HCT116 (cell line): ENCODE data around the gene SLC9A7. TPM values are rescaled to one million over a fixed set of nuclear protein-coding genes. Genes with fewer than 3 reads are reported as not detected.

Experiments
- ATAC-seq: fragments of 200-7000 bp; cut with Tn5 transposase; 2 replicates; pipeline ENCODE4 v1.9.1; 2020; ENCODE audit warnings: mild to moderate bottlenecking, moderate library complexity
- BruUV-seq: library from RNA; stranded (reverse); fragments of 400-500 nt; replicated peaks from 2 replicates; lab custom pipeline; 2021; lab: Mats Ljungman, UMichigan
- CTCF ChIA-PET: fragments of 300-600 bp; sonication (Branson Sonifier 250); formaldehyde crosslinking; loops from one replicate; lab custom pipeline; 2021; ENCODE audit warnings: antibody characterized with exemption; lab: Charles Lee
- POLR2A ChIA-PET: fragments of 300-600, 350-600 bp; sonication (Branson Sonifier 250); formaldehyde crosslinking; loops from one replicate; lab custom pipeline; 2021; ENCODE audit warnings: antibody characterized with exemption; lab: Charles Lee
- RAD21 ChIA-PET, 2 experiments: fragments of 300-600 bp; sonication (Branson Sonifier 250); formaldehyde crosslinking; loops; one replicate each; lab custom pipeline; 2023; ENCODE audit warnings: low total read pairs in 2 of 2; ENCODE audit not compliant: uncharacterized antibody in 2 of 2, unreplicated experiment in 2 of 2, low non-redundant PET in 1 of 2; lab: Charles Lee
- DNase-seq: peaks from one replicate; pipeline ENCODE4 v3.0.0-alpha.2; 2010; ENCODE audit warnings: low read depth, low spot score
- H2AFZ ChIP-seq: fragments of 200-600 bp; shearing (Covaris generic), sonication (generic); 2 replicates; pipeline ENCODE4 v1.6.1; 2017; ENCODE audit warnings: low read depth, mixed run types, mixed read lengths, antibody characterized with exemption, low read length; ENCODE audit not compliant: poor library complexity, severe bottlenecking
- H3K27ac ChIP-seq: 2 replicates; pipeline ENCODE4 v1.5.1; 2012; ENCODE audit warnings: low read depth, low read length
- H3K27me3 ChIP-seq: fragments of 200-600 bp; sonication (generic); 2 replicates; pipeline ENCODE4 v1.6.1; 2016; ENCODE audit warnings: mixed run types, low read length, mixed read lengths; ENCODE audit not compliant: insufficient read depth
- H3K36me3 ChIP-seq, 2 experiments: fragments of 200-500 bp in 1 of 2; fragments of 200-600 bp in 1 of 2; sonication (Bioruptor generic) in 1 of 2; sonication (generic) in 1 of 2; 2 replicates each; pipeline versions ENCODE4 v1.5.1 to v1.6.1; 2014 to 2016; ENCODE audit warnings: low read length in 2 of 2, inconsistent platforms in 1 of 2, mixed read lengths in 1 of 2, mixed run types in 1 of 2; ENCODE audit not compliant: insufficient read depth in 2 of 2, control insufficient read depth in 1 of 2
- H3K4me1 ChIP-seq, 2 experiments: fragments of 200-600 bp in 1 of 2; sonication (generic) in 1 of 2; 2 replicates each; pipeline versions ENCODE4 v1.5.1 to v1.6.1; 2012 to 2017; ENCODE audit warnings: low read length in 2 of 2, inconsistent platforms in 1 of 2, mild to moderate bottlenecking in 1 of 2, mixed read lengths in 1 of 2, mixed run types in 1 of 2, moderate library complexity in 1 of 2; ENCODE audit not compliant: insufficient read depth in 2 of 2, control insufficient read depth in 1 of 2
- H3K4me2 ChIP-seq: fragments of 200-600 bp; sonication (generic); 2 replicates; pipeline ENCODE4 v1.6.1; 2017; ENCODE audit warnings: mixed run types, low read length, mixed read lengths
- H3K4me3 ChIP-seq, 2 experiments: fragments of 200-600 bp in 1 of 2; sonication (generic) in 1 of 2; replicated peaks in 1 of 2; 2 replicates each; pipeline ENCODE4 v1.5.1; 2011 to 2016; ENCODE audit warnings: low read length in 2 of 2, control low read depth in 1 of 2, low read depth in 1 of 2, mild to moderate bottlenecking in 1 of 2, mixed read lengths in 1 of 2, mixed run types in 1 of 2
- H3K79me2 ChIP-seq: fragments of 200-600 bp; sonication (generic); 2 replicates; pipeline ENCODE4 v1.6.1; 2017; ENCODE audit warnings: mild to moderate bottlenecking, mixed run types, low read length, moderate library complexity, mixed read lengths; ENCODE audit not compliant: insufficient read depth
- H3K9ac ChIP-seq: fragments of 200-600 bp; sonication (generic); 2 replicates; pipeline ENCODE4 v1.6.1; 2016; ENCODE audit warnings: low read length, mixed read lengths
- H3K9me2 ChIP-seq: fragments of 200-600 bp; sonication (generic), shearing (Covaris generic); 2 replicates; pipeline ENCODE4 v1.6.1; 2017; ENCODE audit warnings: mixed run types, mild to moderate bottlenecking, moderate library complexity; ENCODE audit not compliant: insufficient read depth
- H3K9me3 ChIP-seq, 2 experiments: fragments of 200-500 bp in 1 of 2; fragments of 200-600 bp in 1 of 2; sonication (Bioruptor generic) in 1 of 2; sonication (generic) in 1 of 2; 2 replicates each; pipeline ENCODE4 v1.6.1; 2014 to 2017; ENCODE audit warnings: low read length in 2 of 2, mixed read lengths in 2 of 2, inconsistent platforms in 1 of 2, low read depth in 1 of 2, mild to moderate bottlenecking in 1 of 2, mixed run types in 1 of 2, moderate library complexity in 1 of 2; ENCODE audit not compliant: control insufficient read depth in 1 of 2, insufficient read depth in 1 of 2
- H4K20me1 ChIP-seq: fragments of 200-600 bp; sonication (generic), shearing (Covaris generic); 2 replicates; pipeline ENCODE4 v1.6.1; 2017; ENCODE audit warnings: mixed run types, mild to moderate bottlenecking, moderate library complexity; ENCODE audit not compliant: insufficient read depth
- ATF3 ChIP-seq: IDR thresholded peaks from 2 replicates; pipeline ENCODE4 v1.6.1; 2012
- CEBPB ChIP-seq: IDR thresholded peaks from 2 replicates; pipeline ENCODE4 v1.6.1; 2012; ENCODE audit warnings: low read depth
- CTCF ChIP-seq, 3 experiments: fragments of 200-600 bp in 1 of 3; sonication (generic) in 1 of 3; IDR thresholded peaks in 2 of 3; conservative IDR thresholded peaks in 1 of 3; 2 replicates each; pipeline ENCODE4 v1.5.1; 2012 to 2017; ENCODE audit warnings: low read depth in 2 of 3, low read length in 2 of 3, antibody characterized with exemption in 1 of 3, borderline replicate concordance in 1 of 3, control low read depth in 1 of 3, mild to moderate bottlenecking in 1 of 3, mixed read lengths in 1 of 3, mixed run types in 1 of 3, moderate library complexity in 1 of 3; ENCODE audit not compliant: insufficient read depth in 1 of 3
- EZH2 ChIP-seq: fragments of 200-600 bp; sonication (generic); IDR thresholded peaks from 2 replicates; pipeline ENCODE4 v1.6.1; 2017; ENCODE audit warnings: antibody characterized with exemption, mixed run types
- EZH2phosphoT487 ChIP-seq: fragments of 200-600 bp; IDR thresholded peaks from 2 replicates; pipeline ENCODE4 v1.6.1; 2018; ENCODE audit warnings: antibody characterized with exemption, borderline replicate concordance
- JUND ChIP-seq: IDR thresholded peaks from 2 replicates; pipeline ENCODE4 v1.6.1; 2012
- MAX ChIP-seq: IDR thresholded peaks from 2 replicates; pipeline ENCODE4 v1.6.1; 2012
- POLR2AphosphoS5 ChIP-seq: IDR thresholded peaks from 2 replicates; pipeline ENCODE4 v1.6.1; 2011; ENCODE audit warnings: mild to moderate bottlenecking, low read depth, low read length, moderate library complexity
- REST ChIP-seq: IDR thresholded peaks from 2 replicates; pipeline ENCODE4 v1.6.1; 2012; ENCODE audit warnings: low read depth
- SRF ChIP-seq: IDR thresholded peaks from 2 replicates; pipeline ENCODE4 v1.6.1; 2012; ENCODE audit warnings: low read depth
- ZBTB33 ChIP-seq: IDR thresholded peaks from 2 replicates; pipeline ENCODE4 v1.6.1; 2011; ENCODE audit warnings: mild to moderate bottlenecking, low read length, moderate library complexity; ENCODE audit not compliant: insufficient replicate concordance; ENCODE audit errors: extremely low read depth
- ZFX ChIP-seq: fragments of 450-650 bp; IDR thresholded peaks from 2 replicates; pipeline ENCODE4 v1.6.1; 2017
- ZNF274 ChIP-seq: fragments of 200-500 bp; sonication (Bioruptor generic); IDR thresholded peaks from 2 replicates; pipeline ENCODE4 v1.6.1; 2014; ENCODE audit warnings: mild to moderate bottlenecking, low read depth, low read length, inconsistent platforms
- intact Hi-C: fragments of 100-400 bp; cut with micrococcal nuclease; formaldehyde crosslinking; loops from 2 replicates; pipeline ENCODE4 v1.10.0; 2022
- total RNA-seq: library from RNA; stranded (reverse); gene quantifications from one replicate; pipeline ENCODE4 v1.2.1, GENCODE V29; 2021; ENCODE audit not compliant: unreplicated experiment

SLC9A7 gene
- total RNA-seq, 1 experiment from 2014 or later, result 18.6 TPM

- no peak overlapping the region for H2AFZ ChIP-seq
- H3K9ac ChIP-seq, result no peak overlapping the region
- ChIA-PET RAD21 (no interaction called here), CTCF (no interaction called here), POLR2A (no interaction called here)
- H4K20me1 ChIP-seq, result no peaks in the 10 kb centered on the region
- TF ChIP-seq SRF, result no peak
- no peak for TF ChIP-seq JUND
- TF ChIP-seq ATF3, result no peak
- no peak for TF ChIP-seq REST
- TF ChIP-seq CEBPB, result no peak
- no peak for TF ChIP-seq ZFX
- TF ChIP-seq ZNF274, result no peak
- no peak for TF ChIP-seq EZH2phosphoT487
- TF ChIP-seq EZH2, result no peak
- TF ChIP-seq POLR2AphosphoS5, result no peak
- TF ChIP-seq ZBTB33, result no peak
- no peak for TF ChIP-seq MAX
- no peak for TF ChIP-seq CTCF (IDR thresholded peaks at IDR 0.05 in 2 of 3, conservative IDR thresholded peaks at IDR 0.05 in 1 of 3; ENCODE audit: borderline replicate concordance in 1 of 3, insufficient read depth in 1 of 3, low read depth in 2 of 3, low read length in 2 of 3)
- H3K27ac ChIP-seq, result no peak overlapping the region
- BruUV-seq, result no TSS peak
- H3K9me3 ChIP-seq, result peaks cover 0 to 4% of the 10 kb centered on the region in 2 experiments; a peak in 1 of 4 replicates
- no peaks in the 10 kb centered on the region for H3K36me3 ChIP-seq
- intact Hi-C loops, result no loop called here
- H3K4me2 ChIP-seq, result no peak overlapping the region
- no peaks in the 10 kb centered on the region for H3K4me1 ChIP-seq
- H3K79me2 ChIP-seq, result peaks cover 5% of the 10 kb centered on the region
- no peaks in the 10 kb centered on the region for H3K9me2 ChIP-seq
- DNase-seq, result no peak
- H3K4me3 ChIP-seq, result no peak overlapping the region
- no peaks in the 10 kb centered on the region for H3K27me3 ChIP-seq
- ATAC-seq, result no peak
These were observed 21.5 kb downstream of the SLC9A7 start for GRCh38 chrX:46737462-46737861.
